ENCODE measurements around the gene ZNF227. TPM values are rescaled to one million over a fixed set of nuclear protein-coding genes. Genes with fewer than 3 reads are reported as not detected.
"Not testable (repeated sequence)": the region's sequence is repeated elsewhere in the genome, so short reads cannot be mapped to it uniquely, and the experiment has no call there.

Gene ZNF227
- polyA plus RNA-seq, 1 donor (not counting 4 experiments of a cell fraction or from before 2014, with no cell fraction given): 7.7 TPM

DNA sequence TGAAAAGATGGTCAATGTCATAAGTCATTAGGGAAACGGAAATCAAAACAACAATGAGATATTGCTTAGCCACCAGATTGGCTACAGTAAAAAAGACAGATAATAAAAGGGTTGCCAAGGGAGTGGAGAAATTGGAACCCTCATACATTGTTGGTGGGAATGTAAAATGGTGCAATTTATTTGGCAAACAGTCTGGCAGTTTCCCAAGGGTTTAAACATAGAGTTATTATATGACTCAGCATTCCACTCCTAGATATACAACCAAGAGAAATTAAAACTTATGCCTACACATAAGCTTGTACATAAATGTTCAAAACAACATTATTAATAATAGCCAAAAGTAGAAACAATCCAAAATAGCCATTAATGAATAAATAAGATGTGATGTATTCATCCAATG is 9.9 kb upstream of the ZNF227 start:
- no peak overlapping the region for H3K9ac ChIP-seq (ENCODE audit: control insufficient read depth, extremely low read depth, insufficient read depth, low read length)
- no peak overlapping the region for H3K4me3 ChIP-seq (ENCODE audit: control insufficient read depth in 2 of 3, extremely low read depth in 1 of 3, insufficient read depth in 2 of 3, low read depth in 1 of 3, low read length in 3 of 3)
- H3K9me1 ChIP-seq (ENCODE audit: control insufficient read depth, extremely low read depth, insufficient read depth, low read length): no peaks in the 10 kb centered on the region
- dilution Hi-C loops (cut with MboI; ENCODE audit: extremely low pct_ligation_motif_present, low sequenced_read_pairs): no loop called here
- no peaks in the 10 kb centered on the region for H3K36me3 ChIP-seq (ENCODE audit: control insufficient read depth in 2 of 2, extremely low read depth in 1 of 2, insufficient read depth in 2 of 2, low read length in 2 of 2)
- H4K20me1 ChIP-seq (ENCODE audit: control insufficient read depth, extremely low read depth, insufficient read depth, low read length): no peaks in the 10 kb centered on the region
- no peak for FAIRE-seq
- H3K79me2 ChIP-seq (ENCODE audit: control insufficient read depth, insufficient read depth, low read length): no peaks in the 10 kb centered on the region
- TF ChIP-seq EZH2 (IDR thresholded peaks at IDR 0.05; ENCODE audit: low read length): no peak
- TF ChIP-seq, protein P1, sequence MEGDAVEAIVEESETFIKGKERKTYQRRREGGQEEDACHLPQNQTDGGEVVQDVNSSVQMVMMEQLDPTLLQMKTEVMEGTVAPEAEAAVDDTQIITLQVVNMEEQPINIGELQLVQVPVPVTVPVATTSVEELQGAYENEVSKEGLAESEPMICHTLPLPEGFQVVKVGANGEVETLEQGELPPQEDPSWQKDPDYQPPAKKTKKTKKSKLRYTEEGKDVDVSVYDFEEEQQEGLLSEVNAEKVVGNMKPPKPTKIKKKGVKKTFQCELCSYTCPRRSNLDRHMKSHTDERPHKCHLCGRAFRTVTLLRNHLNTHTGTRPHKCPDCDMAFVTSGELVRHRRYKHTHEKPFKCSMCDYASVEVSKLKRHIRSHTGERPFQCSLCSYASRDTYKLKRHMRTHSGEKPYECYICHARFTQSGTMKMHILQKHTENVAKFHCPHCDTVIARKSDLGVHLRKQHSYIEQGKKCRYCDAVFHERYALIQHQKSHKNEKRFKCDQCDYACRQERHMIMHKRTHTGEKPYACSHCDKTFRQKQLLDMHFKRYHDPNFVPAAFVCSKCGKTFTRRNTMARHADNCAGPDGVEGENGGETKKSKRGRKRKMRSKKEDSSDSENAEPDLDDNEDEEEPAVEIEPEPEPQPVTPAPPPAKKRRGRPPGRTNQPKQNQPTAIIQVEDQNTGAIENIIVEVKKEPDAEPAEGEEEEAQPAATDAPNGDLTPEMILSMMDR (optimal IDR thresholded peaks at IDR 0.05 in 1 of 3, IDR thresholded peaks at IDR 0.05 in 1 of 3, conservative IDR thresholded peaks at IDR 0.05 in 1 of 3; ENCODE audit: extremely low read depth in 1 of 3, insufficient read depth in 2 of 3, low read length in 3 of 3): no peak
- no peak for DNase-seq (ENCODE audit: low read depth, low spot score)
- no peaks in the 10 kb centered on the region for H3K4me1 ChIP-seq (ENCODE audit: control insufficient read depth, extremely low read depth, insufficient read depth, low read length)
- H3K9me3 ChIP-seq (ENCODE audit: control insufficient read depth, low read depth, low read length): no peaks in the 10 kb centered on the region
- H2AFZ ChIP-seq (ENCODE audit: control insufficient read depth, low read length): no peak overlapping the region
- H3K27ac ChIP-seq (ENCODE audit: control insufficient read depth, insufficient read depth, low read length): no peak overlapping the region
- H3K27me3 ChIP-seq (ENCODE audit: control insufficient read depth, extremely low read depth, insufficient read depth, low read length): no peaks in the 10 kb centered on the region
- no peak overlapping the region for H3K4me2 ChIP-seq (ENCODE audit: control insufficient read depth, extremely low read depth, insufficient read depth, low read depth, low read length)

DNA sequence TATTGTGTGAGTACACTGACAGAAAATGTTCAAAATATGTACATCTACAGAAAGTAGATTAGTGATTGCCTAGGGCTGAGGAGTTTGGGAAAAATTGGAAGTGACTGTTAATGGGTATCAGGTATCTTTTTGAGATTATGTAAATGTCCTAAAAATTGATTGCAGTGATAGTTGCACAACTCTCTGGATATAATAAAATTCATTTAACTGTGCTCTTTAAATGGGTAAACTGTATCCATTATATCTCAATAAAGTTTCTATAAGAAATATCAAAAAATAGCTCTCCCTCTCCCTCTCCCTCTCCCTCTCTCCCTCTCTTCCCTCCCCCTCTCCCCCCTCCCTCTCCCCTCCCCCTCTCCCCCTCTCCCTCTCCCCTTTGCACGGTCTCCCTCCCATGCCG is 9.4 kb upstream of the ZNF227 start:
- no peaks in the 10 kb centered on the region for H4K20me1 ChIP-seq (ENCODE audit: control insufficient read depth, extremely low read depth, insufficient read depth, low read length)
- dilution Hi-C loops (cut with MboI; ENCODE audit: extremely low pct_ligation_motif_present, low sequenced_read_pairs): no loop called here
- H3K4me3 ChIP-seq (ENCODE audit: control insufficient read depth in 2 of 3, extremely low read depth in 1 of 3, insufficient read depth in 2 of 3, low read depth in 1 of 3, low read length in 3 of 3): no peak overlapping the region
- no peak for TF ChIP-seq EZH2 (IDR thresholded peaks at IDR 0.05; ENCODE audit: low read length)
- TF ChIP-seq, protein P1 (optimal IDR thresholded peaks at IDR 0.05 in 1 of 3, IDR thresholded peaks at IDR 0.05 in 1 of 3, conservative IDR thresholded peaks at IDR 0.05 in 1 of 3; ENCODE audit: extremely low read depth in 1 of 3, insufficient read depth in 2 of 3, low read length in 3 of 3): no peak
- H3K9ac ChIP-seq (ENCODE audit: control insufficient read depth, extremely low read depth, insufficient read depth, low read length): no peak overlapping the region
- DNase-seq (ENCODE audit: low read depth, low spot score) (no peak), FAIRE-seq (no peak)
- H3K27ac ChIP-seq (ENCODE audit: control insufficient read depth, insufficient read depth, low read length): no peak overlapping the region
- no peaks in the 10 kb centered on the region for H3K9me1 ChIP-seq (ENCODE audit: control insufficient read depth, extremely low read depth, insufficient read depth, low read length)
- no peaks in the 10 kb centered on the region for H3K27me3 ChIP-seq (ENCODE audit: control insufficient read depth, extremely low read depth, insufficient read depth, low read length)
- H3K9me3 ChIP-seq (ENCODE audit: control insufficient read depth, low read depth, low read length): no peaks in the 10 kb centered on the region
- no peaks in the 10 kb centered on the region for H3K79me2 ChIP-seq (ENCODE audit: control insufficient read depth, insufficient read depth, low read length)
- no peak overlapping the region for H2AFZ ChIP-seq (ENCODE audit: control insufficient read depth, low read length)
- peaks cover 3% of the 10 kb centered on the region for H3K4me1 ChIP-seq (ENCODE audit: control insufficient read depth, extremely low read depth, insufficient read depth, low read length)
- H3K4me2 ChIP-seq (ENCODE audit: control insufficient read depth, extremely low read depth, insufficient read depth, low read depth, low read length): no peak overlapping the region
- no peaks in the 10 kb centered on the region for H3K36me3 ChIP-seq (ENCODE audit: control insufficient read depth in 2 of 2, extremely low read depth in 1 of 2, insufficient read depth in 2 of 2, low read length in 2 of 2)

DNA sequence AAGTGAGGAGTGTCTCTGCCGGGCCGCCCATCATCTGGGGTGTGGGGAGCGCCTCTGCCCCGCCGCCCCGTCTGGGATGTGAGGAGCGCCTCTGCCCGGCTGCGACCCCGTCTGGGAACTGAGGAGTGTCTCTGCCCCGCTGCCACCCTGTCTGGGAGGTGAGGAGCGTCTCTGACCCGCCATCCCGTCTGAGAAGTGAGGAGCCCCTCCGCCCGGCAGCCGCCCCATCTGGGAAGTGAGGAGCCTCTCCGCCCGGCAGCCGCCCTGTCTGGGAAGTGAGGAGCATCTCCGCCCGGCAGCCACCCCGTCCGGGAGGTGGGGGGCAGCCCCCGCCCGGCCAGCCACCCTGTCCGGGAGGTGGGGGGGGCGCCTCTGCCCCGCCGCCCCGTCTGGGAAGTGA is 8.5 kb upstream of the ZNF227 start:
- not testable (repeated sequence) for H3K36me3 ChIP-seq (ENCODE audit: control insufficient read depth in 2 of 2, extremely low read depth in 1 of 2, insufficient read depth in 2 of 2, low read length in 2 of 2); H3K9me1 ChIP-seq (ENCODE audit: control insufficient read depth, extremely low read depth, insufficient read depth, low read length)

More for the DNA sequence above, 8.5 kb upstream of the ZNF227 start:
- H3K27me3 ChIP-seq (ENCODE audit: control insufficient read depth, extremely low read depth, insufficient read depth, low read length); H2AFZ ChIP-seq (ENCODE audit: control insufficient read depth, low read length); H3K9me3 ChIP-seq (ENCODE audit: control insufficient read depth, low read depth, low read length); H3K4me1 ChIP-seq (ENCODE audit: control insufficient read depth, extremely low read depth, insufficient read depth, low read length); H3K79me2 ChIP-seq (ENCODE audit: control insufficient read depth, insufficient read depth, low read length); FAIRE-seq; DNase-seq (ENCODE audit: low read depth, low spot score); H3K4me3 ChIP-seq (ENCODE audit: control insufficient read depth in 2 of 3, extremely low read depth in 1 of 3, insufficient read depth in 2 of 3, low read depth in 1 of 3, low read length in 3 of 3); H3K4me2 ChIP-seq (ENCODE audit: control insufficient read depth, extremely low read depth, insufficient read depth, low read depth, low read length); dilution Hi-C loops (cut with MboI; ENCODE audit: extremely low pct_ligation_motif_present, low sequenced_read_pairs); H4K20me1 ChIP-seq (ENCODE audit: control insufficient read depth, extremely low read depth, insufficient read depth, low read length); H3K27ac ChIP-seq (ENCODE audit: control insufficient read depth, insufficient read depth, low read length); H3K9ac ChIP-seq (ENCODE audit: control insufficient read depth, extremely low read depth, insufficient read depth, low read length): not testable (repeated sequence)

Data from keratinocyte (primary cell).